H1 (cell line): ENCODE results near the gene NDUFAB1. TPM values are rescaled to one million over a fixed set of nuclear protein-coding genes. Genes with fewer than 3 reads are reported as not detected.
"Not testable (repeated sequence)": the region's sequence is repeated elsewhere in the genome, so short reads cannot be mapped to it uniquely, and the experiment has no call there.

Experiments
- CTCF ChIA-PET: fragments of 300-600 bp; sonication (Branson Sonifier 250); formaldehyde crosslinking; loops from one replicate; lab custom pipeline; 2021; ENCODE audit not compliant: partially characterized antibody; lab: Charles Lee
- POLR2A ChIA-PET: fragments of 300-600 bp; sonication (Branson Sonifier 250); formaldehyde crosslinking; loops from one replicate; lab custom pipeline; 2021; ENCODE audit warnings: inconsistent platforms; ENCODE audit not compliant: partially characterized antibody; lab: Charles Lee
- DNase-seq, 2 experiments: peaks; one replicate each; pipeline versions ENCODE4 v3.0.0 to v3.0.0-alpha.2; 2010 to 2022; ENCODE audit warnings: low spot score in 2 of 2, low read depth in 1 of 2, mixed read lengths in 1 of 2
- FAIRE-seq: peaks from 2 replicates; lab custom pipeline; 2011; peaks lifted over from hg19 to GRCh38; lab: Jason Lieb, UNC
- H2AFZ ChIP-seq: 2 replicates; pipeline ENCODE4 v1.8.1; 2012; ENCODE audit warnings: low read length, inconsistent platforms
- H2AK5ac ChIP-seq: 2 replicates; pipeline ENCODE4 v1.6.1; 2013; ENCODE audit warnings: low read depth, low read length
- H2BK120ac ChIP-seq: replicated peaks from 2 replicates; pipeline ENCODE3; 2013; ENCODE audit warnings: low read depth, low read length, inconsistent platforms
- H2BK12ac ChIP-seq: 2 replicates; pipeline ENCODE4 v1.6.1; 2013; ENCODE audit warnings: low read depth, low read length
- H2BK15ac ChIP-seq: 2 replicates; pipeline ENCODE4 v1.6.1; 2013; ENCODE audit warnings: low read length
- H2BK20ac ChIP-seq: 2 replicates; pipeline ENCODE4 v1.6.1; 2013; ENCODE audit warnings: low read length
- H2BK5ac ChIP-seq: 2 replicates; pipeline ENCODE4 v1.6.1; 2013; ENCODE audit warnings: low read depth, low read length
- H3K14ac ChIP-seq: 2 replicates; pipeline ENCODE4 v1.6.1; 2013; ENCODE audit warnings: inconsistent platforms; ENCODE audit not compliant: insufficient read length
- H3K18ac ChIP-seq: 2 replicates; pipeline ENCODE4 v1.6.1; 2013; ENCODE audit warnings: low read length; ENCODE audit errors: extremely low read depth
- H3K23ac ChIP-seq: 2 replicates; pipeline ENCODE4 v1.6.1; 2013; ENCODE audit warnings: inconsistent platforms; ENCODE audit not compliant: insufficient read length
- H3K23me2 ChIP-seq: 2 replicates; pipeline ENCODE4 v1.6.1; 2013; ENCODE audit warnings: low read depth, low read length
- H3K27ac ChIP-seq: 2 replicates; pipeline ENCODE4 v1.6.1; 2011; ENCODE audit warnings: low read depth, low read length, inconsistent platforms
- H3K27me3 ChIP-seq, 4 experiments: replicated peaks in 1 of 4; 1 replicate in 1 of 4; 2 replicates in 3 of 4; pipeline versions ENCODE4 v1.6.1 to v1.8.1; 2011 to 2013; ENCODE audit warnings: low read length in 3 of 4, mild to moderate bottlenecking in 3 of 4, inconsistent platforms in 2 of 4, mixed read lengths in 2 of 4, moderate library complexity in 1 of 4; ENCODE audit not compliant: control insufficient read depth in 3 of 4, insufficient read depth in 3 of 4; ENCODE audit errors: extremely low read depth in 1 of 4
- H3K36me3 ChIP-seq, 4 experiments: 2 replicates each; pipeline versions ENCODE4 v1.6.1 to v1.8.1; 2011 to 2013; ENCODE audit warnings: mild to moderate bottlenecking in 4 of 4, low read length in 3 of 4, moderate library complexity in 2 of 4, control low read depth in 1 of 4, inconsistent platforms in 1 of 4; ENCODE audit not compliant: insufficient read depth in 4 of 4, control insufficient read depth in 2 of 4
- H3K4ac ChIP-seq: replicated peaks from 2 replicates; pipeline ENCODE3; 2013; ENCODE audit warnings: low read length, low read depth, mixed read lengths, inconsistent platforms; ENCODE audit not compliant: insufficient read length
- H3K4me1 ChIP-seq, 4 experiments: replicated peaks in 1 of 4; 1 replicate in 1 of 4; 2 replicates in 3 of 4; pipeline versions ENCODE4 v1.6.1 to v1.8.1; 2011 to 2013; ENCODE audit warnings: low read length in 3 of 4, inconsistent platforms in 2 of 4, mixed read lengths in 1 of 4; ENCODE audit not compliant: insufficient read depth in 4 of 4, control insufficient read depth in 3 of 4
- H3K4me2 ChIP-seq, 2 experiments: 2 replicates each; pipeline versions ENCODE4 v1.6.1 to v1.8.1; 2011 to 2013; ENCODE audit warnings: low read depth in 2 of 2, low read length in 2 of 2, control low read depth in 1 of 2, inconsistent platforms in 1 of 2, mild to moderate bottlenecking in 1 of 2; ENCODE audit not compliant: insufficient read depth in 1 of 2
- H3K4me3 ChIP-seq, 4 experiments: fragments of 200-600, 300-600 bp in 1 of 4; sonication (generic), shearing (Covaris generic), sonication (Bioruptor Twin) in 1 of 4; 2 replicates each; pipeline versions ENCODE4 v1.5.1 to v1.8.1; 2011 to 2016; ENCODE audit warnings: low read length in 4 of 4, low read depth in 3 of 4, control low read depth in 2 of 4, inconsistent platforms in 2 of 4, mild to moderate bottlenecking in 2 of 4, mixed read lengths in 1 of 4, moderate library complexity in 1 of 4; ENCODE audit not compliant: insufficient read depth in 2 of 4; ENCODE audit errors: extremely low read depth in 1 of 4
- H3K56ac ChIP-seq: replicated peaks from 2 replicates; pipeline ENCODE3; 2013; ENCODE audit warnings: low read depth, mild to moderate bottlenecking, mixed read lengths, low read length, inconsistent platforms; ENCODE audit not compliant: insufficient read length
- H3K79me1 ChIP-seq: 2 replicates; pipeline ENCODE4 v1.6.1; 2013; ENCODE audit warnings: low read depth, low read length, control low read depth
- H3K79me2 ChIP-seq, 2 experiments: 2 replicates each; pipeline versions ENCODE4 v1.6.1 to v1.8.1; 2012 to 2013; ENCODE audit warnings: low read length in 2 of 2, mild to moderate bottlenecking in 2 of 2, inconsistent platforms in 1 of 2; ENCODE audit not compliant: insufficient read depth in 2 of 2, control insufficient read depth in 1 of 2
- H3K9ac ChIP-seq, 4 experiments: replicated peaks in 1 of 4; 1 replicate in 1 of 4; 2 replicates in 3 of 4; pipeline versions ENCODE4 v1.6.1 to v1.8.1; 2011 to 2013; ENCODE audit warnings: low read depth in 3 of 4, low read length in 3 of 4, control low read depth in 2 of 4, mild to moderate bottlenecking in 2 of 4, moderate library complexity in 2 of 4, inconsistent platforms in 1 of 4; ENCODE audit errors: extremely low read depth in 1 of 4
- H3K9me3 ChIP-seq, 2 experiments: 2 replicates each; pipeline versions ENCODE4 v1.6.1 to v1.8.1; 2012 to 2013; ENCODE audit warnings: mild to moderate bottlenecking in 2 of 2, moderate library complexity in 2 of 2, control low read depth in 1 of 2, inconsistent platforms in 1 of 2, low read depth in 1 of 2, low read length in 1 of 2, mixed read lengths in 1 of 2; ENCODE audit not compliant: insufficient read depth in 2 of 2
- H4K20me1 ChIP-seq, 2 experiments: replicated peaks in 1 of 2; 2 replicates each; pipeline versions ENCODE3 to v1.8.1; 2011 to 2013; ENCODE audit warnings: inconsistent platforms in 2 of 2, low read length in 2 of 2, mild to moderate bottlenecking in 1 of 2; ENCODE audit not compliant: insufficient read depth in 2 of 2, control insufficient read depth in 1 of 2
- H4K5ac ChIP-seq: 2 replicates; pipeline ENCODE4 v1.6.1; 2013; ENCODE audit warnings: low read length, low read depth, mixed read lengths, inconsistent platforms; ENCODE audit not compliant: insufficient read length
- H4K8ac ChIP-seq: 2 replicates; pipeline ENCODE4 v1.8.0; 2013; ENCODE audit warnings: mild to moderate bottlenecking, moderate library complexity, low read length, inconsistent platforms; ENCODE audit not compliant: insufficient read depth; ENCODE audit errors: extremely low read depth
- H4K91ac ChIP-seq: replicated peaks from 2 replicates; pipeline ENCODE3; 2013; ENCODE audit warnings: low read length, mixed read lengths, inconsistent platforms; ENCODE audit not compliant: insufficient read length
- ATF2 ChIP-seq: IDR thresholded peaks from 2 replicates; pipeline ENCODE4 v1.6.1; 2012; ENCODE audit warnings: low read length, inconsistent platforms
- BRCA1 ChIP-seq: IDR thresholded peaks from 2 replicates; pipeline ENCODE4 v1.6.1; 2012; ENCODE audit warnings: low read depth, low read length, improper control_type of control experiment
- POU5F1 ChIP-seq: IDR thresholded peaks from 2 replicates; pipeline ENCODE4 v1.6.1; 2011; ENCODE audit warnings: low read depth, mild to moderate bottlenecking, low read length, moderate library complexity
- RFX5 ChIP-seq: IDR thresholded peaks from 2 replicates; pipeline ENCODE4 v1.6.1; 2011; ENCODE audit warnings: low read depth, low read length, improper control_type of control experiment, borderline replicate concordance
- TAF7 ChIP-seq: optimal IDR thresholded peaks from 2 replicates; pipeline ENCODE3; 2011; ENCODE audit warnings: low read depth, mild to moderate bottlenecking, inconsistent platforms, low read length, moderate library complexity, borderline replicate concordance
- TBP ChIP-seq: IDR thresholded peaks from 2 replicates; pipeline ENCODE4 v1.6.1; 2011; ENCODE audit warnings: low read depth, low read length, improper control_type of control experiment
- WGBS, 2 experiments: shearing (Covaris generic) in 1 of 2; methylation state at CpG; one replicate each; pipeline versions ENCODE4 v1.1.6 to v1.1.7; 2013 to 2015; ENCODE audit warnings: low lambda C conversion rate in 2 of 2, mixed read lengths in 2 of 2, inconsistent platforms in 1 of 2, low coverage in 1 of 2, missing lambda C conversion rate in 1 of 2; ENCODE audit not compliant: insufficient replicate concordance in 2 of 2, insufficient coverage in 1 of 2, insufficient read length in 1 of 2; ENCODE audit errors: extremely low coverage in 1 of 2, missing lambda C conversion rate in 1 of 2; 5-methylcytosine and 5-hydroxymethylcytosine counted together
- polyA plus RNA-seq, 7 experiments: library from polyadenylated mRNA; depleted of rRNA in 3 of 7; stranded (reverse) in 5 of 7; unstranded in 2 of 7; fragments of >200 nt in 5 of 7; fragments of 200-250 nt in 2 of 7; gene quantifications; 1 replicate in 5 of 7; 2 replicates in 1 of 7; 4 replicates in 1 of 7; pipeline versions ENCODE4 v1.2.1 to v1.2.3, GENCODE V29; 2011 to 2013; ENCODE audit warnings: missing spikeins in 2 of 7, mixed read lengths in 2 of 7
- total RNA-seq: library from RNA; stranded (reverse); fragmentation: NEBNext Ultra II Directional; extraction: Animal tissue kit (Norgen Biotek cat#: 25700); gene quantifications from 2 replicates; pipeline ENCODE4 v1.2.1, GENCODE V29; 2021

The NDUFAB1 gene
- total and polyA plus RNA-seq, 2 of the 8 experiments (the other 6 are each of a cell fraction or from before 2014, with no cell fraction given), result 135 to 294 TPM

- no peak for TF ChIP-seq POU5F1
- no peak for TF ChIP-seq RFX5
- TF ChIP-seq TBP, result no peak
- TF ChIP-seq BRCA1, result no peak
- no peak for TF ChIP-seq TAF7
- TF ChIP-seq ATF2, result no peak
Measured at GRCh38 chr16:23584186-23585076, 11.7 kb downstream of the NDUFAB1 start (continued).

GRCh38 chr16:23583271-23583670 lies 12.8 kb downstream of the NDUFAB1 start:
- H2BK12ac ChIP-seq, H2BK15ac ChIP-seq, H4K8ac ChIP-seq, H2AK5ac ChIP-seq, H3K9me3 ChIP-seq, H3K56ac ChIP-seq, H3K18ac ChIP-seq, H3K23me2 ChIP-seq, H4K91ac ChIP-seq, H2BK20ac ChIP-seq, H2BK120ac ChIP-seq, H3K79me1 ChIP-seq, H3K9ac ChIP-seq, H4K5ac ChIP-seq, H3K4ac ChIP-seq, FAIRE-seq, H2BK5ac ChIP-seq, H3K4me2 ChIP-seq, H3K14ac ChIP-seq, H3K27me3 ChIP-seq, H3K4me3 ChIP-seq, DNase-seq, H3K4me1 ChIP-seq, H2AFZ ChIP-seq, H3K27ac ChIP-seq, H3K23ac ChIP-seq, CTCF ChIA-PET: not testable (repeated sequence)
- POLR2A ChIA-PET, result interaction anchor here (2.1 kb wide), 1 partner anchor 74 kb away, joined by 6 read pairs; no protein-coding TSS in a partner anchor
- Histone ChIP-seq H4K20me1 (peaks cover 7 to 16% of the 10 kb centered on the region in 2 experiments), H3K36me3 (peaks cover 15 to 63% (median 41%) of the 10 kb centered on the region in 4 experiments; a peak in 7 of 8 replicates), H3K79me2 (peaks cover 0 to 12% of the 10 kb centered on the region in 2 experiments; a peak in 1 of 4 replicates)
- WGBS, 2 experiments, result 94% methylated on average over 18 of the region's 30 CpGs; no CpG with 5 or more reads in 1 of the 2 experiments
